HG03103 (cell line): ENCODE measurements around the gene MLANA.
"Not testable (repeated sequence)": the region's sequence is repeated elsewhere in the genome, so short reads cannot be mapped to it uniquely, and the experiment has no call there.

ENCODE experiments used
- ATAC-seq: cut with Tn5 transposase; IDR thresholded peaks from one replicate; pipeline ENCODE4 v1.9.1; 2021; ENCODE audit warnings: low read depth; ENCODE audit not compliant: unreplicated experiment

Gene MLANA

DNA sequence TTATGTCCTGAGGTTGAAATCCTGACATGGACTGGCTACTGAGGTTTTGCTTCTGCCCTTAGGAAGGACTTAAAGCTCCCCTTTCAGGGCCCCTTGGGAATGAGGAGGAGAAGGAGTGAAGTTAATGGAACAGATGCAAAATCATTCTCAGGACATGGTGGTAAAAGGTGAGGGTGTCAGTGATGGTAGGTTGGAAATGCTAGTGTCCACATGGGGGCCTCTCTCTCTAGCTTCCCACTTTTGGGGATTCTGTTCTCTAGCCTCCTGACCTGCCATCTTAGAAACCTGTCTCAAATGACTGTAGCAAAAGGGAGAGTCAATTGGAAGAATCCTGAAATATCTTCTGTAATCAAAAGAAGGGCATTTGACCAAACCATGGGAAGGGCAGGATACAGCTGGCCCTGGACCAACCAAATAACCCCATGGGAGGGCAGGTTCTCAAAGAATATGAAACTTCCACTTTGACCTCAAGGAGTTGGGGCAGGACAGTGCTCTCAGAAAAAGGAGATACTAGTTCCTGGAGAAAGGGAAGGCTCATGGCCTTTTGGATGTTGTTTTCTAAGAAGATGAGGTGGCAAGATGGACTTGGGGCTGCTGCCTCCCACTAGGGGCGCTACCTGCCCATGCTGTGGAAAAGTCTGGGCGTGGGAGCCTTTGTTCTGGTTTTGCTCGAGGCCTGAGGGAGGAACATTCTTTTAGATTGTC is 21.2 kb upstream of the MLANA start:
- no peak for ATAC-seq

DNA sequence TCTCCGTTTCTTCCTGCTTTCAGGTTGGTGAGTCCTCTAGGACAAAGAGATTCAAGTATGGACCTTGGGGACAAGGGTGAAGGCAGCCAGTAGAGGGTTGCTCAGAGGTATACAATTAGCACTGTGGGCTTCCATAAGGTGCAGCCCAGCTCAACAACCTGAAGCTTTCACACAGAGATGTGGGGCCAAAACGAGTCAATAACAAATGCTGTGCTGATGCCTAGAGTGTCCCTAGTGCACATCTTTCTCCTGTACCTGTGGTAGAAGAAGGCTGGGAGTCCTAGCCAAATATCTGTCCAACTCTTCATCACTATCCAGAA is 20.7 kb upstream of the MLANA start:
- no peak for ATAC-seq

DNA sequence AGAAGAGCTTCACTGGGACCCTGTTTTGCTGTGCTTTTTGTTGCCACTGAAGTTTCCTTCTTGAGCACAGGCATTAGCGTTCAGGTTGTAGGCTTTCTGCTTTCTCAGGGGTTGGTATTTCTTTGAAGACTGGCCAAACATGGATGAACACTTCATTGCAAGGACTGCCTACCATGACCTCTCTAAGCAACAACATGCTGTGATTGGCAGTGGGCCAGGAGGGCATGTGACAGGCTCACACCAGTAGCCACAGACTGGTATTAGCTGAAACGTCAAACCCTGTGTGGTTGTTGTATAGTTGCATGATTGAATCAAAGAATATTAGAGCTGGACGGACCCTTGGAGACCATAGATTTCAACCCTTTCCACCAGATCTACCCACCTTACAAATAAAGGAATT is 20.0 kb upstream of the MLANA start:
- ATAC-seq: no peak

- no peak for ATAC-seq
Measured at GRCh38 chr9:5871785-5872184, 18.9 kb upstream of the MLANA start.

DNA sequence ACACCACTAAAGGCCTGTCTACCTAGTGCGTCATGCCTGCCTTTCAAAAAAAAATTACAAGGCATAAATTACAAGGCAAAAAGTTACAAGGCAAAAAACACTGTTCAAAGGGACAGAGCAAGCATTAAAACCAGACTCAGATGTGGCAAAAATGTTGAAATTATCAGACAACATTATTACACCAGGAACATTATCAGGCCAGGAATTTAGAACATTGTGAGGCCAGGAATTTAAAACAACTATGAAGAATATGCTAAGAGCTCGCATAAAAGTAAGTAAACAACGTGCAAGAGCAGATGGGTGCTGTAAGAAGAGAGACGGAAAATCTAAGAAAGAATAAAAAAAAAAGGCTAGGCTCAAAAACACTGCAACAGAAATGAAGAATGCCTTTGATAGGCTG is 18.2 kb upstream of the MLANA start:
- ATAC-seq: no peak

GRCh38 chr9:5873439-5873838 is 17.2 kb upstream of the MLANA start:
- ATAC-seq: no peak

GRCh38 chr9:5874048-5874447 is 16.6 kb upstream of the MLANA start:
- no peak for ATAC-seq

DNA sequence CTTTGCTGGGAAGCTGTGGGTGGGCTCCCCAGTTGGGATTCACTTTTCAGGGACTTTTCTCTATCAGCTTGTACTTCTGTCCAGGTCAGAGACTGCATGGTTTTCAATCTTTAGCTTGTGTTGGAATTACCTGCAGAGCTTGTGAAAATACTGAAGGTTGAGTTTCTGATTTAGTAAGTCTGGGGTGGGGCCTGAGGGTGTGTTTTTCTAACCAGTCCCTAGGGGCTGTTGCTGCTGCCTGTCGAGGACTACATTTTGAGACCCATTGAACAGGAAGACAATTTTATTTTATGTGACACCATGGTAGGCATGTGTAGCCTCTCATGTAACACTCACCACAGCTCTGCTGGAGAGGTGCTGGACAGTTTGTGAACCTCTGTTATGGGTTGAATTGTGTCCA is 14.7 kb upstream of the MLANA start:
- ATAC-seq: no peak

DNA sequence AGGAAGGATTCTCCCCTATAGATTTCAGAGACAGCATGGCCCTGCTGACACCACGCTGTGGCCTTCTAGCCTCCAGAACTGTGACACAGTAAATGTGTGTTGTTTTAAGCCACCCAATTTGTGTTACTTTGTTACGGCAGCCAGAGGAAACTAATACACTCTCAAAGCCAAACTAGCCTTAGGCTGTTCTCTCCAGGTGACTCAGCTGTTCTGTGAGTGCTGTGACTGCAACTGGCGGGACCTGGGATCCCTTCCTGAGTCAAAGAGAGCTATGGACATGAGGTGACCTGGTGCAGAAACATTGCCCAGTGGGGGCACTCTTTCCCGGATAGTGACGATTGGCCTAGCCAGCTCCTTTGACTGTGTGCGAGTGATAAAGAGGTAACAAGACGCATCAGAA is 14.0 kb upstream of the MLANA start:
- ATAC-seq: no peak

GRCh38 chr9:5879419-5880181 is 11.1 kb upstream of the MLANA start:
- no peak for ATAC-seq

- ATAC-seq: not testable (repeated sequence)
Measured at GRCh38 chr9:5882244-5883012, 8.3 kb upstream of the MLANA start.

DNA sequence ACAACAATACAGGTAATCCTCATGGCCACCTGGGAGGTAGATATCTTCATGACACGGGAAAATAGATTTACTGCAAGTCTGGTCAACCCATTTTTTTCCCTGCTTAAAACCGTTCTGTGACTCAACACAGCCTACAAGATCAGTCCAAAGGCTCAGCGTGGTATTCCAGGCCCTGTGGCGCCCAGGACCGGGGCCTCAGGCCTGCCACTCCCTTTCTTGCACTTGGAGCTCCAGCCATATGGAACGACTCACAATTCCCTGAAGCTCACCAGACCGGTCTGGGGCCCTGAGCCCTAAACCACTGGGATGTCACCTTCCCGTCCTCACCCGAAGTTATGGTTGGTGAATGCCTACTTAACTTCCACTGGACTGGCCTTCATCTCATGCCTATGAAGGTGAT is 6.5 kb upstream of the MLANA start:
- ATAC-seq: no peak

GRCh38 chr9:5886114-5886939 is 4.4 kb upstream of the MLANA start:
- ATAC-seq: peak; percentile 89

GRCh38 chr9:5892456-5893133 is 1.9 kb downstream of the MLANA start:
- no peak for ATAC-seq

DNA sequence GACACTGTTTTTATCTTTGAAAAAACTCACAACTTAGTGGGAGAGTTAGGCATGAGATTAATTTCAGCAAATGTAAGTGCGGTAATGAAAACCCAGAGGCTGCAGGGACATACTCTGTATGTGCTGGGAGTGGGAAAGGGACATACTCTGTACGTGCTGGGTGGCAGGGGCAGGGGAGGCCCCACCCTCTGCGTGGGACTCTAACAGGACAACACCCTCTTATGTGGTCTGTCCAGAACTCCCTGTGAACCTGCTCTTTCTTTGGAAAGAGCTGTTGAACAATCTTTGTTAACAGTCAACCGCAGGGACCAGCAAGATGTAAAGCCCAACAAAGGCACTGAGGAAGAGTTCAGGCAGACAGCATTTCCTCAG is 2.4 kb downstream of the MLANA start:
- no peak for ATAC-seq

GRCh38 chr9:5893591-5894236 is 3.0 kb downstream of the MLANA start:
- no peak for ATAC-seq

DNA sequence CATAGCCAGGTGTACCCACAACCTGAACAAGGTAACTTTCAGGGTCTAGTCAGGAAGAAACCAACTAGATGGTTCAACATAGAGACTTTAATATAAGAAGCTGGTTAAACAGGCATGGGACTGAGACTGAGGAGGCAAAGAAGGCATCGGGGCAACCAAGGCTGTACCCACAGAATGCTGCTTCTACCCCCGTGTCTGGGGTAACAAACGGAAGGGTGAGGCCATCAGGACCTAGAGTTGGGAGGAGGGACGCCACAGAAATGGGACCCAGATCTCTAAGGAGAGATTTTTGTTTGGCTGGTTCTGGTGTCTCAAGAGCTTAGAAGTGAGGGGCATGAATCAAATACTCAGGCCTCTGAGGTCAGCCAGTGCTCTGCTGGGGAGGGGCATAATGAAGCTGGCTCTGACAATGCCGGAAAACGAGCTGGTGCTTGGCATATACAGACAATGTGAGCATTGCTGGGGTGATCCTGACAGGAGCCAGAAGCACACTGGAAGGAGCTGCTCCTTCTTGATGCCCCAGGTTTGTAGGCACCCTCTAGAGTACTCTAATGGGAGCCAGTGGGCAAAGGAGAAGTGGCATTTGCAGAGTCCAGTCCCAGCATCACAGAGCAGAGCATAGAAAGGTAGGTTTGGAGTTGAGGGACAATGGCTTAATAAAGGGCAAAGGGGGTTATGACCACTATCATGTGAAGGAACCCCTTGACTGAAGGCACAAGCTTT is 3.7 kb downstream of the MLANA start:
- ATAC-seq: no peak

GRCh38 chr9:5895782-5896181 is 5.1 kb downstream of the MLANA start:
- ATAC-seq: no peak

GRCh38 chr9:5896863-5897262 is 6.2 kb downstream of the MLANA start:
- ATAC-seq: no peak
